A549 (cell line): ENCODE data around the gene GLS.

Source experiments
- CEBPB ChIP-seq, 2 experiments: fragments of >200 bp in 1 of 2; sonication (Bioruptor Twin) in 1 of 2; formaldehyde crosslinking in 1 of 2; IDR thresholded peaks; 2 replicates each; pipeline ENCODE4 v1.6.1; 2012 to 2016
- CTCF ChIP-seq: fragments of >200 bp; sonication (Bioruptor Twin); formaldehyde crosslinking; IDR thresholded peaks from 3 replicates; pipeline ENCODE4 v1.5.1; 2016
- E2F6 ChIP-seq: IDR thresholded peaks from 2 replicates; pipeline ENCODE4 v1.6.1; 2012; ENCODE audit warnings: low read depth, borderline replicate concordance
- POLR2A ChIP-seq: IDR thresholded peaks from 2 replicates; pipeline ENCODE4 v1.6.1; 2012; ENCODE audit warnings: mild to moderate bottlenecking, low read length
- POLR2AphosphoS2 ChIP-seq: conservative IDR thresholded peaks from 2 replicates; pipeline ENCODE4 v1.6.1; 2012; ENCODE audit warnings: low read length, improper control_type of control experiment, inconsistent platforms
- RAD21 ChIP-seq, 2 experiments: fragments of >200 bp in 1 of 2; sonication (Bioruptor Twin) in 1 of 2; formaldehyde crosslinking in 1 of 2; IDR thresholded peaks in 1 of 2; conservative IDR thresholded peaks in 1 of 2; 2 replicates in 1 of 2; 3 replicates in 1 of 2; pipeline ENCODE4 v1.6.1; 2012 to 2018; ENCODE audit warnings: inconsistent platforms in 1 of 2
- REST ChIP-seq: fragments of 200-600 bp; sonication (generic); IDR thresholded peaks from 2 replicates; pipeline ENCODE4 v1.6.1; 2016; ENCODE audit warnings: antibody characterized with exemption, mild to moderate bottlenecking, moderate library complexity
- RFX5 ChIP-seq: fragments of 450-650 bp; IDR thresholded peaks from 2 replicates; pipeline ENCODE4 v1.7.1; 2014; ENCODE audit warnings: antibody characterized with exemption, mild to moderate bottlenecking, moderate library complexity

- no peak for TF ChIP-seq E2F6
- TF ChIP-seq CTCF = no peak
- TF ChIP-seq POLR2AphosphoS2 = no peak
- no peak for TF ChIP-seq CEBPB (IDR thresholded peaks at IDR 0.05)
- TF ChIP-seq POLR2A = no peak
- TF ChIP-seq RAD21 (conservative IDR thresholded peaks at IDR 0.05 in 1 of 2, IDR thresholded peaks at IDR 0.05 in 1 of 2) = no peak
- no peak for TF ChIP-seq REST
- TF ChIP-seq RFX5 = no peak
These were observed 42.7 kb upstream of the GLS start for GRCh38 chr2:190837952-190838361.
